Measurements from ENCODE around the gene PI4K2A.
"Not testable (repeated sequence)": the region's sequence is repeated elsewhere in the genome, so short reads cannot be mapped to it uniquely, and the experiment has no call there.

The PI4K2A gene

DNA sequence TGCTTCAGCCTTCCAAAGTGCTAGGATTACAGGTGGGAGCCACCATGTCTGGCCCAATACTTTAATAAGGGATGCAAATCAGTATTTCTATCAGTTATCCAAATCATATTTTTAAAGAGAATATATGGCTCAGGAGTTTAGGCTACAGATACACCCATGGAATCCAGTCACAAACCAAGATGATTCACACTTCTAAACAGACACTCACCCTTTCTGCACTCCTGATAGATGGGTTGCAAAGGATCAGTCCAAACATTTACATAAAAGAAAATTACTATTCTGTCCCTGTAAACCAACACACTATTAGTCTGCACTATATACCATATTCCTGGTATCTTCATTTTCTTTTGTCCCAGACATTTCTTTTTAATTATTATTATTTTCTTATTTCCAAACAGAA, 9.4 kb upstream of the PI4K2A start:
- TF ChIP-seq, protein P1, sequence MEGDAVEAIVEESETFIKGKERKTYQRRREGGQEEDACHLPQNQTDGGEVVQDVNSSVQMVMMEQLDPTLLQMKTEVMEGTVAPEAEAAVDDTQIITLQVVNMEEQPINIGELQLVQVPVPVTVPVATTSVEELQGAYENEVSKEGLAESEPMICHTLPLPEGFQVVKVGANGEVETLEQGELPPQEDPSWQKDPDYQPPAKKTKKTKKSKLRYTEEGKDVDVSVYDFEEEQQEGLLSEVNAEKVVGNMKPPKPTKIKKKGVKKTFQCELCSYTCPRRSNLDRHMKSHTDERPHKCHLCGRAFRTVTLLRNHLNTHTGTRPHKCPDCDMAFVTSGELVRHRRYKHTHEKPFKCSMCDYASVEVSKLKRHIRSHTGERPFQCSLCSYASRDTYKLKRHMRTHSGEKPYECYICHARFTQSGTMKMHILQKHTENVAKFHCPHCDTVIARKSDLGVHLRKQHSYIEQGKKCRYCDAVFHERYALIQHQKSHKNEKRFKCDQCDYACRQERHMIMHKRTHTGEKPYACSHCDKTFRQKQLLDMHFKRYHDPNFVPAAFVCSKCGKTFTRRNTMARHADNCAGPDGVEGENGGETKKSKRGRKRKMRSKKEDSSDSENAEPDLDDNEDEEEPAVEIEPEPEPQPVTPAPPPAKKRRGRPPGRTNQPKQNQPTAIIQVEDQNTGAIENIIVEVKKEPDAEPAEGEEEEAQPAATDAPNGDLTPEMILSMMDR (conservative IDR thresholded peaks at IDR 0.05; ENCODE audit: low read depth, low read length) = no peak
- no peaks in the 10 kb centered on the region for H3K27me3 ChIP-seq (ENCODE audit: insufficient read depth, low read depth)

DNA sequence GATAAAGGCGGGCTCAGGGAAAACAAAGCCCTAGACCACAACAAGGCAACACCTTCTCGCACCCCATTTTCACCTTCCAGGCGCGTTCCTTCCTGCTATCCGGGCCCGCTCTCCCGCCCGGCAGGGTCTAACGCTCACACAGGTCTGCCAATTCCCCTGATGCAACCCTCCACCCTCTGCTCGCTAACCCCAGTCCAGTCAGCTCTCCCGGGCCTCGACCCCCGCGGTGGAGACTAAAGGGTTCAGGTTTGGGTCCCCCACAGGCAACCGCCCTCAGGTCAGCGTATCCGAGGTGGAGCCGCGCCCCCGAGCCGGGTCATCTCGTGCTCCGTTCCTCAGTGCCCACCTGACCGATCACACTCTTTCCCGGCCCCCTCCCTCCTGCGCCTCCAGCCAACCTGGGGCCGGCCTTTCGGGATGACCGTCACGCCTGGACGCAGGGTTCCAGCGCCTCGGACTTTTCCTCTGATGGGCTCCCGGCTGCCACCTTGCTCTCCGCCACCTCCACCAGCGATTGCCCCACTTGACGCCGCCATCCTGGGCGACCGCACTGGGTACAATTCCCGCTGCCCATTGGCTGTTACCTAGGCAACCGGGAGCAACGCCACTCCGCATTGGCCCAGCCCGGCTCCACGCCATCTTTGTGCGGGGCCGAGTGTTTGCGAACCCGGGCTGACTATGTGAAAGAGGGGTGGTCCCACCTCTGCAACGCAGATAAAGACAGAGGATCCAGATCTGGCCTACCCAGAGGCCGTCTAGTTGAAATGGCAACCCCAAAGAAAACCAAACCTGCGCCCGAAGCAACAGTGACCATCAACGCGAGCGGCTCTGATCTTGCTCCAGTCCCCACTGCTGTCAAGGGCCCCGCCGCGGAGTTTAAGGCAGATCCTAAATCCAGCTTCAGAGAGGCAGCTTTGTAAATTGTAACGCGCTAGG, 7.3 kb upstream of the PI4K2A start, which contains the start of gene MORN4:
Gene MORN4, minus strand, starts transcription at position 552 of the 936 bp plus-strand sequence. CDS start 13,847 bp downstream, outside the sequence.
- Histone ChIP-seq H3K4me1 (ENCODE audit: low read depth, poor library complexity, severe bottlenecking) (no peaks in the 10 kb centered on the region), H3K9ac (no peak within 1 kb of the TSS; the same call in 1 of the 2 replicates), H3K27ac (no peak within 1 kb of the TSS), H2AFZ (ENCODE audit: low read depth) (peak within 1 kb of the TSS; percentile 84), H3K79me2 (ENCODE audit: insufficient read depth, low read depth) (no peaks in the 10 kb centered on the region), H4K20me1 (ENCODE audit: insufficient read depth) (no peaks in the 10 kb centered on the region), H3K36me3 (ENCODE audit: insufficient read depth) (no peaks in the 10 kb centered on the region), H3K4me3 (IDR thresholded peaks at IDR 0.05; ENCODE audit: insufficient read depth, low read depth, low read length) (no peak within 1 kb of the TSS), H3K4me2 (peak within 1 kb of the TSS; percentile 36), H3K27me3 (ENCODE audit: insufficient read depth, low read depth) (no peaks in the 10 kb centered on the region)
- TF ChIP-seq, protein P1 (conservative IDR thresholded peaks at IDR 0.05; ENCODE audit: low read depth, low read length) = no peak

More for the DNA sequence above, 9.4 kb upstream of the PI4K2A start:
- Histone ChIP-seq H3K4me2 (no peak overlapping the region), H3K79me2 (ENCODE audit: insufficient read depth, low read depth) (no peaks in the 10 kb centered on the region), H3K27ac (no peak overlapping the region), H3K4me3 (IDR thresholded peaks at IDR 0.05; ENCODE audit: insufficient read depth, low read depth, low read length) (no peak overlapping the region), H2AFZ (ENCODE audit: low read depth) (no peak overlapping the region), H3K36me3 (ENCODE audit: insufficient read depth) (no peaks in the 10 kb centered on the region), H3K4me1 (ENCODE audit: low read depth, poor library complexity, severe bottlenecking) (no peaks in the 10 kb centered on the region), H3K9ac (no peak overlapping the region), H4K20me1 (ENCODE audit: insufficient read depth) (no peaks in the 10 kb centered on the region)

DNA sequence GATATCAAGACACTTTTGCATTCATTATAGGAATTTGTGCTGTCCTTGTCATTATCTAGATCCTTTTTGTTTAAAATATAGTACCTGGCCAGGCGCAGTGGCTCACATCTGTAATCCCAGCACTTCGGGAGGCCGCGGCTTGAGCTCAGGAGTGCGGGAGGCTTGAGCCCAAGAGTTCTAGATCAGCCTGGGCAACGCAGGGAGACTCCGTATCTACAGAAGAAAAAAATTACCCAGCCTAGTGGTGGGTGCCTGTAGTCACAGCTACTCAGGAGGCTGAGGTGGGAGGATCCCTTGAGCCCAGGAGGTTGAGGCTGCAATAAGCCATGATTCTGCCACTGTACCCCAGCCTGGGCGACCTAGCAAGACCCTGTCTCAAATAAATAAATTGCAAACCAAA, 6.5 kb upstream of the PI4K2A start:
- Histone ChIP-seq H3K4me1 (ENCODE audit: low read depth, poor library complexity, severe bottlenecking) (no peaks in the 10 kb centered on the region), H3K4me3 (IDR thresholded peaks at IDR 0.05; ENCODE audit: insufficient read depth, low read depth, low read length) (no peak overlapping the region), H3K9ac (no peak overlapping the region), H3K36me3 (ENCODE audit: insufficient read depth) (no peaks in the 10 kb centered on the region), H3K79me2 (ENCODE audit: insufficient read depth, low read depth) (no peaks in the 10 kb centered on the region), H3K4me2 (peak overlapping the region; percentile 36), H4K20me1 (ENCODE audit: insufficient read depth) (no peaks in the 10 kb centered on the region), H2AFZ (ENCODE audit: low read depth) (peak overlapping the region; percentile 84), H3K27ac (no peak overlapping the region), H3K27me3 (ENCODE audit: insufficient read depth, low read depth) (no peaks in the 10 kb centered on the region)
- TF ChIP-seq, protein P1 (conservative IDR thresholded peaks at IDR 0.05; ENCODE audit: low read depth, low read length) = peak; percentile 40; the same call in 1 of the 2 replicates

DNA sequence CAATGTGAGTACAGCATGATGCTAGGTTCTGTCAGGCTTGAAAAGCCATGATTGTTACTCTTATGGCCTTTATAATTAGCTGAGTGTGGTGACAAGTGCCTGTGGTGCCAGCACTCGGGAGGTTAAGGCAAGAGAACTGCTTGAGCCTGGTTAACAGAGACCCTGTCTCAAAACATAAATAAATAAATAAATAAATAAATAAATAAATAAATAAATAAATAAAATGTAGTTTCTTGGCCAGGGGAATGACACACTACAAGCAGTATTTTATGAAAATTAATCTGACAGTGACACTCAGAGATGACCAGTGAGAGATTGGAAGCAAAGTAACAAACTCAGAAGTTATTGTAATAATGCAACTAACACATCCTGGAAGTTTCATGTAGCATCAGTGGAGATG, 4.9 kb upstream of the PI4K2A start:
- Histone ChIP-seq H3K4me3 (IDR thresholded peaks at IDR 0.05; ENCODE audit: insufficient read depth, low read depth, low read length) (no peak overlapping the region), H3K9ac (no peak overlapping the region), H3K36me3 (ENCODE audit: insufficient read depth) (no peaks in the 10 kb centered on the region), H4K20me1 (ENCODE audit: insufficient read depth) (no peaks in the 10 kb centered on the region), H3K27ac (no peak overlapping the region), H3K27me3 (ENCODE audit: insufficient read depth, low read depth) (no peaks in the 10 kb centered on the region), H3K4me1 (ENCODE audit: low read depth, poor library complexity, severe bottlenecking) (peaks cover 5% of the 10 kb centered on the region), H3K79me2 (ENCODE audit: insufficient read depth, low read depth) (no peaks in the 10 kb centered on the region), H3K4me2 (no peak overlapping the region), H2AFZ (ENCODE audit: low read depth) (no peak overlapping the region)
- TF ChIP-seq, protein P1 (conservative IDR thresholded peaks at IDR 0.05; ENCODE audit: low read depth, low read length) = no peak

DNA sequence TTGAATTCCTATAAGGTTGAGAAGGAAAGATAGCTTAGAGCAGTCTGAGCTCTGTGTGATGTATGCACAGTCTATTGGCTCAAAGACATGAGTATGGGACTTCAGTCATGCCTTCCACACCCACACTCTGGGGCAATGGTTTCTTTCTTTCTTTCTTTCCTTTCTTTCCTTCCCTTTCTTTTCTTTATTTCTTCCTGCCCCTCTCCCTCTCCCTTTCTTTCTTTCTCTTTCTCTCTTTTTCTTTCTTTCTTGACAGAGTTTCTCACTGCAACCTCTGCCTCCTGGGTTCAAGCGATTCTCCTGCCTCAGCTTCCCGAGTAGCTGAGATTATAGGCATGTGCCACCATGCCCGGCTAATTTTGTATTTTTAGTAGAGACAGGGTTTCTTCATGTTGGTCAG, 1.4 kb upstream of the PI4K2A start:
- not testable (repeated sequence) for H3K4me3 ChIP-seq (IDR thresholded peaks at IDR 0.05; ENCODE audit: insufficient read depth, low read depth, low read length); H4K20me1 ChIP-seq (ENCODE audit: insufficient read depth); H3K4me2 ChIP-seq; H2AFZ ChIP-seq (ENCODE audit: low read depth); H3K36me3 ChIP-seq (ENCODE audit: insufficient read depth); H3K27ac ChIP-seq; H3K27me3 ChIP-seq (ENCODE audit: insufficient read depth, low read depth); H3K9ac ChIP-seq
- H3K79me2 ChIP-seq (ENCODE audit: insufficient read depth, low read depth) = 0 out of 2 replicates have a peak, but pooled peaks cover 16% of the 10 kb centered on the region
- H3K4me1 ChIP-seq (ENCODE audit: low read depth, poor library complexity, severe bottlenecking) = peaks cover 14% of the 10 kb centered on the region
